Neural progenitor cell (in vitro differentiated cells): ENCODE measurements around the gene TGFB1. TPM values are rescaled to one million over a fixed set of nuclear protein-coding genes. Genes with fewer than 3 reads are reported as not detected.
A peak's percentile ranks its signal among the peaks of the same experiment; 100 is the strongest.

Experiments used
- DNase-seq: peaks from one replicate; pipeline ENCODE4 v3.0.0-alpha.2; 2016; ENCODE audit warnings: low spot score
- H2AFZ ChIP-seq: fragments of 200-600 bp; sonication (generic); replicated peaks from 2 replicates; pipeline ENCODE4 v1.6.1; 2016; ENCODE audit warnings: antibody characterized with exemption
- H3F3A ChIP-seq: fragments of 200-600 bp; sonication (generic); 2 replicates; pipeline ENCODE4 v1.6.1; 2016; ENCODE audit warnings: antibody characterized with exemption, low read depth
- H3K27ac ChIP-seq: fragments of 200-600 bp; sonication (generic); 2 replicates; pipeline ENCODE4 v1.5.1; 2016; ENCODE audit warnings: mild to moderate bottlenecking
- H3K27me3 ChIP-seq: fragments of 200-600 bp; sonication (generic); 2 replicates; pipeline ENCODE4 v1.6.1; 2016; ENCODE audit warnings: mild to moderate bottlenecking, moderate library complexity
- H3K36me3 ChIP-seq: fragments of 200-600 bp; sonication (generic); 2 replicates; pipeline ENCODE4 v1.5.1; 2016
- H3K4me1 ChIP-seq: fragments of 200-600 bp; sonication (generic); 2 replicates; pipeline ENCODE4 v1.6.1; 2016; ENCODE audit warnings: mixed run types
- H3K4me2 ChIP-seq: fragments of 200-600 bp; sonication (generic); 2 replicates; pipeline ENCODE4 v1.6.1; 2016
- H3K4me3 ChIP-seq: fragments of 200-600 bp; sonication (generic); 2 replicates; pipeline ENCODE4 v1.5.1; 2016
- H3K79me2 ChIP-seq: fragments of 200-600 bp; sonication (generic); 2 replicates; pipeline ENCODE4 v1.6.1; 2016; ENCODE audit warnings: low read depth
- H3K9ac ChIP-seq: fragments of 200-600 bp; sonication (generic); 2 replicates; pipeline ENCODE4 v1.6.1; 2016
- H3K9me3 ChIP-seq: fragments of 200-600 bp; sonication (generic); 2 replicates; pipeline ENCODE4 v1.5.1; 2016; ENCODE audit warnings: low read depth
- H4K20me1 ChIP-seq: fragments of 200-600 bp; sonication (generic); 2 replicates; pipeline ENCODE4 v1.6.1; 2016; ENCODE audit warnings: low read depth
- H3K27ac Mint-ChIP-seq: 3 replicates; pipeline ENCODE4 v1.8.0; 2021; ENCODE audit warnings: mixed read lengths
- H3K27me3 Mint-ChIP-seq: 2 replicates; pipeline ENCODE4 v1.8.0; 2022; ENCODE audit warnings: low read depth, mild to moderate bottlenecking, inconsistent platforms, moderate library complexity, mixed read lengths; ENCODE audit not compliant: insufficient read depth
- H3K36me3 Mint-ChIP-seq: 3 replicates; pipeline ENCODE4 v1.8.0; 2021; ENCODE audit warnings: mixed read lengths
- H3K4me1 Mint-ChIP-seq: 3 replicates; pipeline ENCODE4 v1.8.0; 2021; ENCODE audit warnings: mixed read lengths
- H3K4me3 Mint-ChIP-seq: 3 replicates; pipeline ENCODE4 v1.8.0; 2021; ENCODE audit warnings: mild to moderate bottlenecking, moderate library complexity, mixed read lengths
- H3K9me3 Mint-ChIP-seq: 3 replicates; pipeline ENCODE4 v1.8.0; 2020; ENCODE audit warnings: mixed read lengths
- EZH2 ChIP-seq: fragments of 200-600 bp; sonication (generic); IDR thresholded peaks from 2 replicates; pipeline ENCODE4 v1.6.1; 2017; ENCODE audit warnings: antibody characterized with exemption, mild to moderate bottlenecking, moderate library complexity
- EZH2phosphoT487 ChIP-seq: fragments of 200-600 bp; sonication (generic); IDR thresholded peaks from 2 replicates; pipeline ENCODE4 v1.6.1; 2017; ENCODE audit warnings: antibody characterized with exemption
- total RNA-seq: library from RNA; depleted of rRNA; stranded (reverse); fragments of >200 nt; gene quantifications from 2 replicates; pipeline ENCODE4 v1.2.3, GENCODE V29; 2015; ENCODE audit warnings: low replicate concordance
- TF ChIP-seq, protein P1 (sequence below): fragments of 200-600 bp; sonication (generic); IDR thresholded peaks from 2 replicates; pipeline ENCODE4 v1.5.1; 2017; ENCODE audit warnings: antibody characterized with exemption, mild to moderate bottlenecking

Gene TGFB1
- total RNA-seq, 1 donor from 2014 or later: 0.65 TPM

DNA sequence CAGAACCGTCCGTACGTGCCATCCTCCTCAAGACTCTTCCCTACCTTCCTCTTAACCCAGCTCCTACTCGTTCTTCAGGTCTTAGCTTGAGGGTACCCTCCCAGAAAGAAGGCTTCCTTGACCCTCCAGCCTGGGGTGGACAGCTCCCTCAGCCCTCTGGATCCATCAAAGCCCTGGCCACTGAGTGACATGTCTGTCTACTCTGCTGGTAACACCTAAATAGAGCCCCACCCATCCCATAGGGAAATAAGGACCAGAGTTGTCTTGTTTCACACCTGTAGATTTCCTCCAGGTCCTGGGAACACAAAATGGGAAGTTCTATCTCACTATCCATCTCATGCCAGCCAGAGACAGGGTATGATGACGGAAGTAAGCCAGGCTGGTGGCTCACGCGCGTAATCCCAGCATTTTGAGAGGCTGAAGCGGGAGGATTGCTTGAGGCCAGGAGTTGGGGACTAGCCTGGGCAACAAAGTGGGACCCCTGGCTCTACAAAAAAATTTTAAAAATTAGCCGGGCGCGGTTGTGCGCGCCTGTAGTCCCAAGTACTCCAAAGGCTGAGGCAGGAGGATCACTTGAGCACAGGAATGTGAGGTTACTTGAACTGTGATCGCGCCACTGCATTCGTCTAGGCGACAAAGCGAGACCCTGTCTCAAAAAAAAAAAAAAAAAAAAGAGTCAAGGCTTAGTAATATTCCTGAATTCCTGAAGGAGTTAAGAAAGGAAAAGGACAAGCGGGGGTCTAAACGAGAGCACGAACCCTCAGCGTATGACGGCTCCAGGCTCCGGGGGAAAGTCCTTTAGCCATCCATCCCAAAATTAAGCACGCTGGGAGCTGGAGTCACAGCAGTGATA is 44.3 kb downstream of the TGFB1 start:
- H3K27ac Mint-ChIP-seq: peak overlapping the region; percentile 94
- Histone ChIP-seq H3K36me3 (peaks cover 6% of the 10 kb centered on the region), H3K27ac (no peak overlapping the region), H3K79me2 (peaks cover 27% of the 10 kb centered on the region), H3K4me2 (peak overlapping the region; percentile 94), H3K9me3 (no peaks in the 10 kb centered on the region), H2AFZ (peak overlapping the region; percentile 97), H3K4me3 (peak overlapping the region; percentile 94), H4K20me1 (peaks cover 3% of the 10 kb centered on the region), H3F3A (peaks cover 62% of the 10 kb centered on the region), H3K9ac (peak overlapping the region; percentile 95), H3K4me1 (peaks cover 10% of the 10 kb centered on the region), H3K27me3 (no peaks in the 10 kb centered on the region)
- peaks cover 20% of the 10 kb centered on the region for H3K36me3 Mint-ChIP-seq
- no peaks in the 10 kb centered on the region for H3K9me3 Mint-ChIP-seq
- peaks cover 21% of the 10 kb centered on the region for H3K4me1 Mint-ChIP-seq
- peak overlapping the region; percentile 97 for H3K4me3 Mint-ChIP-seq
- H3K27me3 Mint-ChIP-seq: peaks cover 5% of the 10 kb centered on the region
- TF ChIP-seq, protein P1, sequence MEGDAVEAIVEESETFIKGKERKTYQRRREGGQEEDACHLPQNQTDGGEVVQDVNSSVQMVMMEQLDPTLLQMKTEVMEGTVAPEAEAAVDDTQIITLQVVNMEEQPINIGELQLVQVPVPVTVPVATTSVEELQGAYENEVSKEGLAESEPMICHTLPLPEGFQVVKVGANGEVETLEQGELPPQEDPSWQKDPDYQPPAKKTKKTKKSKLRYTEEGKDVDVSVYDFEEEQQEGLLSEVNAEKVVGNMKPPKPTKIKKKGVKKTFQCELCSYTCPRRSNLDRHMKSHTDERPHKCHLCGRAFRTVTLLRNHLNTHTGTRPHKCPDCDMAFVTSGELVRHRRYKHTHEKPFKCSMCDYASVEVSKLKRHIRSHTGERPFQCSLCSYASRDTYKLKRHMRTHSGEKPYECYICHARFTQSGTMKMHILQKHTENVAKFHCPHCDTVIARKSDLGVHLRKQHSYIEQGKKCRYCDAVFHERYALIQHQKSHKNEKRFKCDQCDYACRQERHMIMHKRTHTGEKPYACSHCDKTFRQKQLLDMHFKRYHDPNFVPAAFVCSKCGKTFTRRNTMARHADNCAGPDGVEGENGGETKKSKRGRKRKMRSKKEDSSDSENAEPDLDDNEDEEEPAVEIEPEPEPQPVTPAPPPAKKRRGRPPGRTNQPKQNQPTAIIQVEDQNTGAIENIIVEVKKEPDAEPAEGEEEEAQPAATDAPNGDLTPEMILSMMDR: no peak
- TF ChIP-seq EZH2phosphoT487: no peak
- TF ChIP-seq EZH2: no peak
- DNase-seq: no peak

DNA sequence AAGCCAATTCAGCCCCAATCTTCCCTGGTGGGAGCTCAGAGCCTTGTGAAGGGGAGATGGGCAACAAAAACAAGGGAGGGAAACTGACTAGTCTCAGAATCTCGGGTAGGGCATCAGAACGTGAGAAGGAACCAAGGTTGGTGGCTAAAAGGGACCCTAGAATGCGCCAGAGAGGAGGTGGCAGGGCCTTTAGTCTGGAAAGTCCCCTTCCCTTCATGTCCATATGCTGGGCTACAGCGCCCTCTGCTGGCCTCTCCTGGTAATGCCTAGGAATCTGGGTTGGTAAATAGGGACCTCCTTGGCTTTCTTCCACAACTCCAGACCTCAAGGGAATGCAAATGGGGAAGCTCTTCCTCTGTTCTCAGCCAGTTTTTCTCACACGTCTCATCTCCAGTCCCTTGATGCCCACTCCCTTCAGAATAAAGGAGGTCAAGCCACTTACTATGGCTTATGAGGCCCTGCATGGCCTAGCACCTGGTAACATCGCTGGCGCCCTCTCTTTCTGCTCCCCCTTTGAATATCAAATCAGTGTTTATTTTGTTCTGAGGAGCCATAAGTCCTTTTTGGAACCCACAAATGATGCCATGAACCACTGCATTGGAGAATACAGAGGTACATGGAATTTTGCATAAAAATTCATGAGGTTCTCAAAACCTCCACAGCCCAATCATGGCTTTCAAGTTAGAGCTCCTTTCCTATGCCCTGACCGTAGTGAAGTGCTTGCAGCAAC is 45.1 kb downstream of the TGFB1 start:
- DNase-seq: peak; percentile 87
- no peak overlapping the region for H3K4me3 ChIP-seq
- peak overlapping the region; percentile 85 for H3K27ac ChIP-seq
- Mint-ChIP-seq H3K27me3 (peaks cover 5% of the 10 kb centered on the region), H3K9me3 (no peaks in the 10 kb centered on the region), H3K27ac (peak overlapping the region; percentile 72), H3K4me3 (peak overlapping the region; percentile 97), H3K4me1 (peaks cover 21% of the 10 kb centered on the region), H3K36me3 (peaks cover 23% of the 10 kb centered on the region)
- no peaks in the 10 kb centered on the region for H3K27me3 ChIP-seq
- no peak overlapping the region for H3K4me2 ChIP-seq
- TF ChIP-seq, protein P1: peak; percentile 99
- TF ChIP-seq EZH2: no peak
- H3K36me3 ChIP-seq: peaks cover 7% of the 10 kb centered on the region
- peaks cover 25% of the 10 kb centered on the region for H3K79me2 ChIP-seq
- H3K4me1 ChIP-seq: peaks cover 10% of the 10 kb centered on the region
- H3K9me3 ChIP-seq: no peaks in the 10 kb centered on the region
- H2AFZ ChIP-seq: no peak overlapping the region
- H4K20me1 ChIP-seq: peaks cover 5% of the 10 kb centered on the region
- no peak overlapping the region for H3K9ac ChIP-seq
- peaks cover 66% of the 10 kb centered on the region for H3F3A ChIP-seq

DNA sequence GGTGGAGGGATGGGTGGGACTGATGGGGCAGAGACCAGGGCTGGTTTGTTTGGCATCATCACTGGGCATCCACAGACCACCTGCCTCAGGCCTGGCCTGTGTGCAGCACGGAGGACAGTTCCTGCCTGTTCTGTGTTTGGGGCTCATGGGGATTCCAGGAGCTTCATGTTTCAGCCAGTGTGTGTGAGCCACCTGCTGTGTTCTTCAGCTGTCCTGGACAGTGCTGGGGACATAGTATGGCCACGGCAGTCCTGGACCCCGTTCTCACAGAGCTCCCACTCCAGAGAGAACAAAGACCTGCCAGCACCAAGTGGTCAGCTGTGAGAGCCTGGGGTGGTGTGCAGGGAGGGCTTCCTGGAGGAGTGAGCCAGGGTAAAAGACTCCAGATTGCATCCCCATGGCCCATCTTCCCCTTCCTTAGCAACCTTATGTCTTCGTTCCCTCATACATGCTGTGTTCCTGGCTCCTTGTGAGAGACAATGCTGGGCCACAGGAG is 45.7 kb downstream of the TGFB1 start:
- H3K36me3 Mint-ChIP-seq: peaks cover 18% of the 10 kb centered on the region
- no peak for DNase-seq
- no peaks in the 10 kb centered on the region for H3K9me3 Mint-ChIP-seq
- H3K27me3 ChIP-seq: no peaks in the 10 kb centered on the region
- H2AFZ ChIP-seq: no peak overlapping the region
- H3K27ac ChIP-seq: peak overlapping the region; percentile 85
- peaks cover 5% of the 10 kb centered on the region for H3K27me3 Mint-ChIP-seq
- no peak overlapping the region for H3K4me2 ChIP-seq
- H3K79me2 ChIP-seq: peaks cover 23% of the 10 kb centered on the region
- peaks cover 67% of the 10 kb centered on the region for H3F3A ChIP-seq
- no peak overlapping the region for H3K4me3 ChIP-seq
- H3K27ac Mint-ChIP-seq: peak overlapping the region; percentile 72
- peaks cover 21% of the 10 kb centered on the region for H3K4me1 Mint-ChIP-seq
- no peak overlapping the region for H3K9ac ChIP-seq
- H3K4me1 ChIP-seq: peaks cover 10% of the 10 kb centered on the region
- H3K36me3 ChIP-seq: peaks cover 7% of the 10 kb centered on the region
- peaks cover 6% of the 10 kb centered on the region for H4K20me1 ChIP-seq
- TF ChIP-seq EZH2phosphoT487 (no peak), EZH2 (no peak)
- TF ChIP-seq, protein P1: no peak
- H3K4me3 Mint-ChIP-seq: peak overlapping the region; percentile 97
- no peaks in the 10 kb centered on the region for H3K9me3 ChIP-seq
